Stimulated activated CD8-positive, alpha-beta memory T cell treated with anti-CD3 and anti-CD28 coated beads, Interleukin-2, amount 100 ng/mL, for 1 hour (primary cell): ENCODE results near the gene PSG2.
"Not testable (repeated sequence)": the region's sequence is repeated elsewhere in the genome, so short reads cannot be mapped to it uniquely, and the experiment has no call there.

Experiments used
- DNase-seq, 2 donors: peaks; one replicate each; pipeline ENCODE4 v3.0.0-alpha.2; 2020; ENCODE audit warnings: low read depth in 2 of 2

PSG2 gene

GRCh38 chr19:43077881-43078280 lies 4.6 kb downstream of the PSG2 start:
- not testable (repeated sequence) for DNase-seq

GRCh38 chr19:43062418-43062817 lies 20.1 kb downstream of the PSG2 start:
- DNase-seq = not testable (repeated sequence)

GRCh38 chr19:43061326-43061725 lies 21.2 kb downstream of the PSG2 start:
- DNase-seq = not testable (repeated sequence)

GRCh38 chr19:43060254-43060653 lies 22.2 kb downstream of the PSG2 start:
- DNase-seq = not testable (repeated sequence)

GRCh38 chr19:43059482-43059881 lies 23.0 kb downstream of the PSG2 start:
- not testable (repeated sequence) for DNase-seq

- not testable (repeated sequence) for DNase-seq
Observed at GRCh38 chr19:43058440-43058839, 24.1 kb downstream of the PSG2 start.

GRCh38 chr19:43047966-43048365 lies 34.5 kb downstream of the PSG2 start:
- DNase-seq = not testable (repeated sequence)

GRCh38 chr19:43046578-43046977 lies 35.9 kb downstream of the PSG2 start:
- not testable (repeated sequence) for DNase-seq

GRCh38 chr19:43043492-43044180 lies 38.9 kb downstream of the PSG2 start:
- not testable (repeated sequence) for DNase-seq

GRCh38 chr19:43031645-43032044 lies 50.9 kb downstream of the PSG2 start:
- DNase-seq = not testable (repeated sequence)

GRCh38 chr19:43028866-43029265 lies 53.6 kb downstream of the PSG2 start:
- DNase-seq = no peak

- DNase-seq = not testable (repeated sequence)
Observed at GRCh38 chr19:43027985-43028384, 54.5 kb downstream of the PSG2 start.

GRCh38 chr19:43027061-43027460 lies 55.4 kb downstream of the PSG2 start:
- DNase-seq = not testable (repeated sequence)

GRCh38 chr19:43026369-43026768 lies 56.1 kb downstream of the PSG2 start, which contains the start of gene PSG11:
PSG11 (minus strand) TSS chr19:43026469; CDS start chr19:43026372, 97 bp downstream.
- DNase-seq = not testable (repeated sequence)

- not testable (repeated sequence) for DNase-seq
Observed at GRCh38 chr19:43022098-43022497, 60.4 kb downstream of the PSG2 start.

- DNase-seq = not testable (repeated sequence)
Observed at GRCh38 chr19:43021629-43022028, 60.9 kb downstream of the PSG2 start.

- not testable (repeated sequence) for DNase-seq
Observed at GRCh38 chr19:43019588-43019987, 62.9 kb downstream of the PSG2 start.
